HUES6 (cell line): Measurements from ENCODE around the gene C15orf39.

Experiments used
- H3K27ac ChIP-seq: 2 replicates; pipeline ENCODE4 v1.7.0; 2013; ENCODE audit warnings: low read depth, mild to moderate bottlenecking, low read length, inconsistent platforms
- H3K27me3 ChIP-seq: 2 replicates; pipeline ENCODE4 v1.6.1; 2013; ENCODE audit warnings: low read length; ENCODE audit not compliant: control insufficient read depth, insufficient read depth
- H3K36me3 ChIP-seq: 2 replicates; pipeline ENCODE4 v1.6.1; 2013; ENCODE audit warnings: low read length; ENCODE audit not compliant: control insufficient read depth, insufficient read depth
- H3K4me1 ChIP-seq: 2 replicates; pipeline ENCODE4 v1.6.1; 2013; ENCODE audit warnings: low read length; ENCODE audit not compliant: control insufficient read depth, insufficient read depth
- H3K4me3 ChIP-seq: 2 replicates; pipeline ENCODE4 v1.5.1; 2013; ENCODE audit warnings: low read depth, low read length
- H3K9ac ChIP-seq: one replicate; pipeline ENCODE4 v1.6.1; 2013; ENCODE audit warnings: mild to moderate bottlenecking, low read length
- H3K9me3 ChIP-seq: 2 replicates; pipeline ENCODE4 v1.6.1; 2013; ENCODE audit warnings: low read depth, low read length; ENCODE audit not compliant: control insufficient read depth, insufficient read depth

The C15orf39 gene

GRCh38 chr15:75198560-75199356, 2.9 kb upstream of the C15orf39 start:
- Histone ChIP-seq H3K4me1 (peaks cover 50% of the 10 kb centered on the region), H3K36me3 (no peaks in the 10 kb centered on the region), H3K9ac (no peak overlapping the region), H3K4me3 (no peak overlapping the region), H3K27me3 (peaks cover 13% of the 10 kb centered on the region; the same call in 1 of the 2 replicates), H3K27ac (no peak overlapping the region), H3K9me3 (no peaks in the 10 kb centered on the region)

- Histone ChIP-seq H3K27ac (no peak overlapping the region), H3K36me3 (no peaks in the 10 kb centered on the region), H3K4me3 (no peak overlapping the region), H3K9ac (no peak overlapping the region), H3K4me1 (peaks cover 55% of the 10 kb centered on the region), H3K27me3 (peaks cover 11% of the 10 kb centered on the region; the same call in 1 of the 2 replicates), H3K9me3 (no peaks in the 10 kb centered on the region)
Measured at GRCh38 chr15:75199357-75199940, 2.2 kb upstream of the C15orf39 start.

- no peaks in the 10 kb centered on the region for H3K36me3 ChIP-seq
- H3K4me3 ChIP-seq: peak overlapping the region; percentile 92
- H3K27me3 ChIP-seq: peaks cover 8% of the 10 kb centered on the region; the same call in 1 of the 2 replicates
- peak overlapping the region; percentile 35 for H3K9ac ChIP-seq
- no peaks in the 10 kb centered on the region for H3K9me3 ChIP-seq
- H3K27ac ChIP-seq: no peak overlapping the region
- H3K4me1 ChIP-seq: peaks cover 55% of the 10 kb centered on the region
Measured at GRCh38 chr15:75200391-75200764, 1.3 kb upstream of the C15orf39 start.

- Histone ChIP-seq H3K9me3 (no peaks in the 10 kb centered on the region), H3K36me3 (peaks cover 3% of the 10 kb centered on the region), H3K9ac (peak overlapping the region; percentile 65), H3K4me3 (peak overlapping the region; percentile 92), H3K4me1 (peaks cover 49% of the 10 kb centered on the region), H3K27me3 (peaks cover 8% of the 10 kb centered on the region; the same call in 1 of the 2 replicates), H3K27ac (no peak overlapping the region)
Measured at GRCh38 chr15:75200765-75201615, 692 bp upstream of the C15orf39 start.

GRCh38 chr15:75202251-75203016, 752 bp downstream of the C15orf39 start:
- H3K27me3 ChIP-seq: peaks cover 8% of the 10 kb centered on the region; the same call in 1 of the 2 replicates
- H3K9me3 ChIP-seq: no peaks in the 10 kb centered on the region
- H3K4me1 ChIP-seq: peaks cover 44% of the 10 kb centered on the region
- peak overlapping the region; percentile 92 for H3K4me3 ChIP-seq
- H3K9ac ChIP-seq: peak overlapping the region; percentile 86
- peak overlapping the region; percentile 70 for H3K27ac ChIP-seq
- peaks cover 16% of the 10 kb centered on the region for H3K36me3 ChIP-seq

- H3K27me3 ChIP-seq: peaks cover 8% of the 10 kb centered on the region; the same call in 1 of the 2 replicates
- H3K9me3 ChIP-seq: no peaks in the 10 kb centered on the region
- H3K4me1 ChIP-seq: peaks cover 44% of the 10 kb centered on the region
- peak overlapping the region; percentile 92 for H3K4me3 ChIP-seq
- no peak overlapping the region; the same call in 1 of the 2 replicates for H3K27ac ChIP-seq
- peak overlapping the region; percentile 86 for H3K9ac ChIP-seq
- H3K36me3 ChIP-seq: peaks cover 25% of the 10 kb centered on the region
Measured at GRCh38 chr15:75203017-75203907, 1.6 kb downstream of the C15orf39 start.

- peaks cover 43% of the 10 kb centered on the region for H3K4me1 ChIP-seq
- H3K9ac ChIP-seq: no peak overlapping the region
- peak overlapping the region; percentile 92 for H3K4me3 ChIP-seq
- H3K27me3 ChIP-seq: peaks cover 8% of the 10 kb centered on the region; the same call in 1 of the 2 replicates
- H3K9me3 ChIP-seq: no peaks in the 10 kb centered on the region
- peaks cover 31% of the 10 kb centered on the region for H3K36me3 ChIP-seq
- no peak overlapping the region for H3K27ac ChIP-seq
Measured at GRCh38 chr15:75203908-75204263, 2.2 kb downstream of the C15orf39 start.

- Histone ChIP-seq H3K4me1 (peaks cover 37% of the 10 kb centered on the region), H3K9ac (no peak overlapping the region), H3K9me3 (no peaks in the 10 kb centered on the region), H3K27me3 (peaks cover 8% of the 10 kb centered on the region; the same call in 1 of the 2 replicates), H3K4me3 (no peak overlapping the region), H3K36me3 (peaks cover 37% of the 10 kb centered on the region), H3K27ac (no peak overlapping the region)
Measured at GRCh38 chr15:75204340-75205063, 2.8 kb downstream of the C15orf39 start.

- no peaks in the 10 kb centered on the region for H3K9me3 ChIP-seq
- H3K9ac ChIP-seq: no peak overlapping the region
- H3K4me3 ChIP-seq: no peak overlapping the region
- no peak overlapping the region for H3K27ac ChIP-seq
- peaks cover 42% of the 10 kb centered on the region for H3K36me3 ChIP-seq
- peaks cover 8% of the 10 kb centered on the region; the same call in 1 of the 2 replicates for H3K27me3 ChIP-seq
- H3K4me1 ChIP-seq: peaks cover 32% of the 10 kb centered on the region
Measured at GRCh38 chr15:75205064-75205395, 3.3 kb downstream of the C15orf39 start.
